ENCODE measurements around the gene SCN10A.
A peak's percentile ranks its signal among the peaks of the same experiment; 100 is the strongest.

SCN10A gene

GRCh38 chr3:38652934-38653333 lies 163.1 kb downstream of the SCN10A start:
- H3K4me3 ChIP-seq (ENCODE audit: low read depth, low read length): no peak overlapping the region
- no peak for DNase-seq (ENCODE audit: low read depth)
- TF ChIP-seq, protein P1, sequence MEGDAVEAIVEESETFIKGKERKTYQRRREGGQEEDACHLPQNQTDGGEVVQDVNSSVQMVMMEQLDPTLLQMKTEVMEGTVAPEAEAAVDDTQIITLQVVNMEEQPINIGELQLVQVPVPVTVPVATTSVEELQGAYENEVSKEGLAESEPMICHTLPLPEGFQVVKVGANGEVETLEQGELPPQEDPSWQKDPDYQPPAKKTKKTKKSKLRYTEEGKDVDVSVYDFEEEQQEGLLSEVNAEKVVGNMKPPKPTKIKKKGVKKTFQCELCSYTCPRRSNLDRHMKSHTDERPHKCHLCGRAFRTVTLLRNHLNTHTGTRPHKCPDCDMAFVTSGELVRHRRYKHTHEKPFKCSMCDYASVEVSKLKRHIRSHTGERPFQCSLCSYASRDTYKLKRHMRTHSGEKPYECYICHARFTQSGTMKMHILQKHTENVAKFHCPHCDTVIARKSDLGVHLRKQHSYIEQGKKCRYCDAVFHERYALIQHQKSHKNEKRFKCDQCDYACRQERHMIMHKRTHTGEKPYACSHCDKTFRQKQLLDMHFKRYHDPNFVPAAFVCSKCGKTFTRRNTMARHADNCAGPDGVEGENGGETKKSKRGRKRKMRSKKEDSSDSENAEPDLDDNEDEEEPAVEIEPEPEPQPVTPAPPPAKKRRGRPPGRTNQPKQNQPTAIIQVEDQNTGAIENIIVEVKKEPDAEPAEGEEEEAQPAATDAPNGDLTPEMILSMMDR (IDR thresholded peaks at IDR 0.05; ENCODE audit: insufficient read depth, low read depth, low read length, missing control alignments): no peak

DNA sequence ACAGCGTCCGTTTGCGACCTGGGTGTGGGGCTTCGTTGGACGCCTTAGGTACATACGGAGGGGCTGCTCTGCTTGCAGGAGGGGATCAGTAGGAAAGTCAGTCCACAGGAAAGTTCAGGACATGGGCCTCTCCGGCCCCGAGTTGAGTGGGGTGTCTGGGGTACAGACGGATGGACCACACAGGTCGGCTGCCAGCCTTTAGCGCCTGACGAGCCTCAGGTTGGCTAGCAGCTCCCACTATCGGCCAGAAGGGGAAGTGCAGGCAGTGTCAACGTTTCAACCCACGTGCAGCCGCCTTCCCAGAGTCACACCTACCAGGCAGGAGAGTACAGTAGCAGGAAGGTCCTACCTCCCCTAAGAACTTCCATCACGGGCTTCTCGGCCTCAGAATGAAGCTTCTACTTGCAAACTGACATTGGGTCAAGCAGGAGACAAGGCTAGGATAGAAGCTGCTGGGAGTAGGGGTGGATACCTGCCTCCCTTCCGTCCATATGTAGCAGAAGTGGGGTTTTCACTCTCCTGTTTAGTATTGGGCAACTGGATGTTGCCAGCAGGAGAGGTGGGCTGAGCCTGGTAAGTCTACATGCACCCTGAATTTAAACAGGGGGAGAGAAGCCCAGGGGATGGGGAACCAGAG lies 164.7 kb downstream of the SCN10A start:
- TF ChIP-seq, protein P1 (IDR thresholded peaks at IDR 0.05; ENCODE audit: insufficient read depth, low read depth, low read length, missing control alignments): peak; percentile 99
- no peak overlapping the region for H3K4me3 ChIP-seq (ENCODE audit: low read depth, low read length)
- DNase-seq (ENCODE audit: low read depth): peak; percentile 70

DNA sequence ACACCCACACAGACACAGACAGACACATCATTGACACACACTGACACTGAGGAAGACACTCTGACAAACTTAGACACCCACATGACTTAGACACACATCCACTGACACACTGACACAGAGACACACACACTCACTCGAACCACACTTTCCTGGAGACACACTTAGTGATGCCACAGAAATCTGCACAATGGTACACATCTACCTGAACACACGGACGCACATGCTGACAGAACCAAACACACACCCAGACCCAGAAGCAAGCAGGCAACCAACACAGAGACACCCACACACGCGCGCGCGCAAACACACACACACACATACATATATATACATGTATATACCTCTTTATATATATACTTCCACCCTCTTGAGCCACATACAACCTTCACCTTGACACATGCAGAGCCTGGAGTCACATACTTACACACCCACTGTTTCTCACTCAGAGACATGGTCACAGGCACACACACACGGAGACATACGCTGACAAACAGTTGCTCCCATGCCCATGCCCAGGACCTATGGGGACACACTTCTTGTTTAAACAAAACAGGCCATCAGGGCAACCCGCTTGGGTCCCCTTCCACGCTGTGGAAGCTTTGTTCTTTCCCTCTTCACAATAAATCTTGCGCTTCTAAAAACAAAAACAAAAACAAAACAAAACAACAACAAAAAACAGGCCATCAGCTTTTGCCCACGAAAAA lies 165.6 kb downstream of the SCN10A start:
- TF ChIP-seq, protein P1 (IDR thresholded peaks at IDR 0.05; ENCODE audit: insufficient read depth, low read depth, low read length, missing control alignments): no peak
- H3K4me3 ChIP-seq (ENCODE audit: low read depth, low read length): no peak overlapping the region
- no peak for DNase-seq (ENCODE audit: low read depth)

GRCh38 chr3:38649500-38650247 lies 166.3 kb downstream of the SCN10A start, which contains the start of gene SCN5A:
SCN5A (minus strand) TSS chr3:38649687; CDS start chr3:38633307, 16,380 bp downstream.
- H3K4me3 ChIP-seq (ENCODE audit: low read depth, low read length): peak within 1 kb of the TSS; percentile 17; the same call in 1 of the 2 replicates
- peak; percentile 31 for DNase-seq (ENCODE audit: low read depth)

GRCh38 chr3:38648659-38649499 lies 167.1 kb downstream of the SCN10A start:
- no peak overlapping the region for H3K4me3 ChIP-seq (ENCODE audit: low read depth, low read length)
- DNase-seq (ENCODE audit: low read depth): no peak
- TF ChIP-seq, protein P1 (IDR thresholded peaks at IDR 0.05; ENCODE audit: insufficient read depth, low read depth, low read length, missing control alignments): no peak

More at GRCh38 chr3:38649500-38650247, 166.3 kb downstream of the SCN10A start, which contains the start of gene SCN5A:
- TF ChIP-seq, protein P1 (IDR thresholded peaks at IDR 0.05; ENCODE audit: insufficient read depth, low read depth, low read length, missing control alignments): no peak

GRCh38 chr3:38648024-38648658 lies 167.9 kb downstream of the SCN10A start:
- no peak for DNase-seq (ENCODE audit: low read depth)
- H3K4me3 ChIP-seq (ENCODE audit: low read depth, low read length): no peak overlapping the region
- TF ChIP-seq, protein P1 (IDR thresholded peaks at IDR 0.05; ENCODE audit: insufficient read depth, low read depth, low read length, missing control alignments): no peak
